VCaP (cell line): ENCODE results near the gene NAP1L1.
"Not testable (repeated sequence)": the region's sequence is repeated elsewhere in the genome, so short reads cannot be mapped to it uniquely, and the experiment has no call there.

Source experiments
- H3K27ac ChIP-seq: fragments of 450-650 bp; 2 replicates; pipeline ENCODE4 v1.5.1; 2017
- TF ChIP-seq, protein P1 (sequence below): fragments of 450-650 bp; conservative IDR thresholded peaks from 2 replicates; pipeline ENCODE4 v1.5.1; 2017; ENCODE audit warnings: mild to moderate bottlenecking, moderate library complexity

NAP1L1 gene

DNA sequence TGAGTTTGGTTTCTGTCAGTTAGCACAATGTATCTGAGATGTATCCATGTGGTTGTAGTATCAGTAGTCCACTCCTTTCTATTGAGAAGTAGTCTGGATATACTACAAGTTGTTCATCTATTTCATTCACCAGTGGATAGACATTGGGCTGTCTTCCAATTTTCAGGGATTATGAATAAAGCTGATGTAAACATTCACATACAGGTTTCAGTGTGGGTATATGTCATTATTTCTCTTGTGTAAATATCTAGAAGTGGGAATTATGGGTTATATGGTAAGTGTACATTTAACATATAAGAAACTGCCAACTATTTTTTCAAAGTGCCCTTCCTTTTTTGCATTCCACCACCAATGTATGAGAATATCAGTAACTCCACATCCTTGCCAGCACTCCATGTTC lies 88.8 kb downstream of the NAP1L1 start:
- TF ChIP-seq, protein P1, sequence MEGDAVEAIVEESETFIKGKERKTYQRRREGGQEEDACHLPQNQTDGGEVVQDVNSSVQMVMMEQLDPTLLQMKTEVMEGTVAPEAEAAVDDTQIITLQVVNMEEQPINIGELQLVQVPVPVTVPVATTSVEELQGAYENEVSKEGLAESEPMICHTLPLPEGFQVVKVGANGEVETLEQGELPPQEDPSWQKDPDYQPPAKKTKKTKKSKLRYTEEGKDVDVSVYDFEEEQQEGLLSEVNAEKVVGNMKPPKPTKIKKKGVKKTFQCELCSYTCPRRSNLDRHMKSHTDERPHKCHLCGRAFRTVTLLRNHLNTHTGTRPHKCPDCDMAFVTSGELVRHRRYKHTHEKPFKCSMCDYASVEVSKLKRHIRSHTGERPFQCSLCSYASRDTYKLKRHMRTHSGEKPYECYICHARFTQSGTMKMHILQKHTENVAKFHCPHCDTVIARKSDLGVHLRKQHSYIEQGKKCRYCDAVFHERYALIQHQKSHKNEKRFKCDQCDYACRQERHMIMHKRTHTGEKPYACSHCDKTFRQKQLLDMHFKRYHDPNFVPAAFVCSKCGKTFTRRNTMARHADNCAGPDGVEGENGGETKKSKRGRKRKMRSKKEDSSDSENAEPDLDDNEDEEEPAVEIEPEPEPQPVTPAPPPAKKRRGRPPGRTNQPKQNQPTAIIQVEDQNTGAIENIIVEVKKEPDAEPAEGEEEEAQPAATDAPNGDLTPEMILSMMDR, result no peak
- no peak overlapping the region for H3K27ac ChIP-seq

DNA sequence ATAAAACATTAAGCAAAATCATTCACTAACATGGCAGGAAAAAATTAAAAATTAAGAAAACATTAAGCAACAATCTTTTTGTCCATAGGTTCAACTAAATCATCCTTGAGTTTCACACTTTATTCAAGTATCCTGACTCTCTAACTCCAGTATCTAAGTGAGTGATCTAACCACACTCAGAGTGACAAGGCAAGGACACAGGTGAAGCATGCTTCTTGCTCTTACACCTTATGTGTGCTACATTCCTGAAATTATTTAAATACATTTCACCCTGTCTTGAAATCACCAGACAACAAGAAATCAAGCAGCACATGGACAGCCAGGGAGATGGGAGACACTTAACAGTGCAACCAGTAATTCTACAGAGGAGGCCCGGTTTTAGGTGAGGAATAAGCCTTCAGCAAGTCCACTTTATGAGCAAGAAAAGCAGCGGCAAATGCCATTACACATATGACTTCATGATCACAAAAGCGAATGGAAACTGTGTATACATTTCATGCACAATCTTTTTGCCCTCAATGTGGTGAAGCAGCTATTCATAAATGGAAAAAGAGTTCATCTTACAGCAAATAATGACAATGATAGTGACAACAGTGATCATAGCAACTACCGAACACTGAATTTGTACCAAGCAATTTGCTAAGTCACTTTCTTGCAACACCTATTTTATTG lies 90.3 kb downstream of the NAP1L1 start:
- TF ChIP-seq, protein P1, result no peak

DNA sequence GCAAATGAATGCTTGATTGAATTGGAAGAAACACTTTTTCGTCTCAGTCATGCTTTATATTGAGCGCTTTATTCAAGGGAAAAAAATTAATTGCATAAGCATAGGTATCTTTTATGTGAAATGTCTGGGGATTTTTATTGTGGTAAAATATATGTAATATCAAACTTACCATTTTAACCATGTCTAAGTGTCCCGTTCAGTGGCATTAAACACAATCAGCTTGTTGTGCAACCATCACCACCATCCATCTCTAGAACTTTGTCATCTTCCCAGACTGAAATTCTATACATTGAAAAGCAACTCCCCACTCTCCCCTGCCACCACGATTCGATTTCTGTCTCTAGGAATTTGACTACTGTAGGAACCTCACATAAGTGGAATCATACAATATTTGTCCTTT lies 92.7 kb downstream of the NAP1L1 start:
- TF ChIP-seq, protein P1, result no peak
- no peak overlapping the region for H3K27ac ChIP-seq

More for the DNA sequence above, 90.3 kb downstream of the NAP1L1 start:
- no peak overlapping the region for H3K27ac ChIP-seq

DNA sequence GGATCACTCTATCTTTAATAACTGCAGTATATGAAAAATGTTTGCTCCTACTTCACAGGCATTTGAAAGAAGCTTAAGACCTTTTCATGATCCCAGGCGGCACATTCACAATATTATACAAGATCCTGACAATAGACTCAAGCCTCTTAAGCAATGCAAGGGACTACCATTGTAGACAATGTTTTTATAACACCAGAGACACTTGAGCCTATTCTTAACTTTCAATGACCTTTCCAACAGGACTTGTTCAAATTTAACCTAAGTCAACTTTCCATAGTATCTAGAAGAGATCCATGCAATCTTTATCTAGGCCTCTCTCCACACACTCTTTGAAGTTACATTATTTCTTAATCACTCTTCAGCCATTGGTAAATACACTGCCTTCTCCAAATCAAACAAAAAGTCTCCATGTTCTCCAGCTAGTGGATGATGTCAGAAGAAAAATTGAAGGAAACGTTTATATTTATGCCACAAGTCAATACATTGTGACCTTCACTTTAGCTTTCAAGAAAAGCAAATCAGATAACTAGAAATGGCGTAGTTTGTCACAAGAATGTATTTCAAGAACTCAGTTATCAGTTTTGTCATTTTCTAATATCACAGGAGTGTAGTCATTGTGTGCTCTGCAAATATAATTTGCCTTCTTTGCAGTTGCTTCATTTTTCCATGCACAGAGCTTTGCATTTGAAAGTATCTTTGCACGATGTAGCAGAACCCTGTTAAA lies 94.1 kb downstream of the NAP1L1 start:
- H3K27ac ChIP-seq, result no peak overlapping the region
- TF ChIP-seq, protein P1, result no peak

DNA sequence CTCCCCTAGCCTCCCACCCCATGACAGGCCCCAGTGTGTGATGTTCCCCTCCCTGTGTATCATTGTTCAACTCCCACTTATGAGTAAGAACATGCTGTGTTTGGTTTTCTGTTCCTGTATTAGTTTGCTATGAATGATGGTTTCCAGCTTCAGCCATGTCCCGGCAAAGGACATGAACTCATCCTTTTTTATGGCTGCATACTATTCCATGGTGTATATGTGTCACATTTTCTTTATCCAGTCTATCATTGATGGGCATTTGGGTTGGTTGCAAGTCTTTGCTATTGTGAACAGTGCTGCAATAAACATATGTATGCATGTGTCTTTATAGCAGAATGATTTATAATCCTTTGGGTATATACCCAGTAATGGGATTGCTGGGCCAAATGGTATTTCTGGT lies 96.8 kb downstream of the NAP1L1 start:
- H3K27ac ChIP-seq, result not testable (repeated sequence)
